Endometrial microvascular endothelial cells (primary cell): Measurements from ENCODE around the gene S100A2. TPM values are rescaled to one million over a fixed set of nuclear protein-coding genes. Genes with fewer than 3 reads are reported as not detected.
"Not testable (repeated sequence)": the region's sequence is repeated elsewhere in the genome, so short reads cannot be mapped to it uniquely, and the experiment has no call there.

ENCODE experiments used
- in situ Hi-C: cut with HindIII; loops from 2 replicates; pipeline ENCODE4 v1.10.0; 2017; ENCODE audit warnings: low sequenced_read_pairs, low pct_unique_long_range_greater_than_20kb; ENCODE audit errors: inconsistent ontology term
- total RNA-seq: library from RNA; depleted of rRNA; stranded (reverse); fragments of >200 nt; gene quantifications from one replicate; pipeline ENCODE4 v1.2.3, GENCODE V29; 2015; ENCODE audit errors: inconsistent ontology term

Gene S100A2
- total RNA-seq, 1 donor from 2014 or later, result 3.5 TPM

DNA sequence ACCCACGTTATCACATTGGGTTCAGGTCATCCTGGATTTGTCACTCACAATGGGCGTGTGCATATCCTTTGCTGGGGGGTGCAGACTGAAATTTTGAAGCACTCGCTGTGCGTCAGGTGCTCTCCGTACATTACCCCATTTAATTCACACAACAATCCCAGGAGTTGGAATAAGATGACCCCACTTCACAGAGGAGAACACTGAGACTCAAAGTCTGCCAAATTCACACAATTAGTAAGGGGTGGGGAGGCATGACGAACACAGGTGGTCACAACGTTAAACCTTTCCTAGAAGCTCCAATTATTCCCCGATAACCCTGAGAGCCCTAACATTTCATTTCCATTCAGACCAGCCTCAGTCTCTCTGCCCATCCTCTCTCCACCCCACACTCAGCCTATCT lies 3.8 kb upstream of the S100A2 start:
- in situ Hi-C loops, result no loop called here

DNA sequence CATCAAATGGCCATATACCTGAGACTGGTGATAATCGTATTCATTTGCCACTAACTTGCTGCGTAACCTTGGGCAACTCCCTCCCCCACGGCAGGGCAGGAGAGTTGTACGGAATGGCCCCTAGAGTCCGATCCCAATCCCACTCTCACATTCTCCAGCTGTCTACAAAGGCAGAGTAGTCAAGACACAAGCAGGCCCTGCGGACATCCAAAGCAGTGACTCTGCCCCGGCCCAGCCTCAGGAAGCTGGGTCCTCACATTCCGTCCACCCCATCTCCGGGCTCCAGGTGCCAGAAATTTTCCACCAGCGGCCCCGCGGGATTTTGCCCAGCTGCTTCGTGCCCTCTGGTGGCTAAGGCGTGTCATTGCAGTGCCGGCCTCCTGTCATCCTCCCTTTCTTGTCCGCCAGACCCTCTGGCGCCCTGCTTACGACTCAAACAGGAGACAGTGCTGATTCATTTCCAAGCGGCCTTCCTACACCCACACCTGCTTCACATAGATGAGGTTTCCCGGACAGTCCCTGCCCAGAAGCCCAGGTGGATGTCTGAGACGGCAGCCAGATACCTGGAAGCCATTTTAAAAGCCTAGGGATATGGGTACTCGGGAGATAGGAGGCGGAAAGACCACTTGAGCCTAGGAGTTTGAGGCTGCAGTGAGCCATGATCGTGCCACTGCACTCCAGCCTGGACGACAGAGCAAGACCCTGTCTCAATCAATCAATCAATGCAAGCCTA lies 2.9 kb upstream of the S100A2 start:
- in situ Hi-C loops, result no loop called here

DNA sequence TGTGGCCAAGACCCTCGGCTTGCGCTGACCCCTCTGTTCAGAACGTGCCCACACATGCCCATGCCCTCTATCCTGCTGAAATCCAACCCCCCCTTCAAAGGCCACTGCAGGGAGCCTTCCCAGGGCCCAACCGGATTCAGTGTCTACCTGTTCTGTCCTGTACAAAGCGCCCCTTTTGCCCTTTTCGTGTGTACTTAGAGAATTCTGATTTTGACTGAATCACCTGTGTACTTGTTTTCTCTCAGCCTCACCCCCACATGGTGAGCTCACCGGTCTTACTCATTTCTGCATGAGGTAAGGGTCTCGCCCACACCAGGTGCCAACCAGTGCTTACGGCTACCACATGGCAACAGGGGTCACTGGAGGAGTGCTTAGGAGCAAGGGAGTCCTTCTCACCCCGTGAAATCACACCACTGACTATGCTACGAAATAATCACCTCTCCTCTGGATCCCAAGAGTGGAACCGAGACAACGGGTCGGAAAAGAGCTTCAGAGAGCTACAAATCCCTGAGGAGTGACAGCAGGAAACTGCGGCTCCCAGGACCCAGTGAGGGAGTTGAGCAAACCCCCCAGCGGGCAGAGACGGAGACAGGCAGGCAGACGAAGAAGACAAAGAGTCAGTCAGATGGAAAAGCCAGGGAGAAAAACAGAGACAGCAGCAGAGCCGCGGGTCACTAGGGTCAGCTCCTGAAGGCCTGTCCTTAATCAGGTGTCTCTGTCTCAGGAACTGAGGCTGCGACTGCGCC lies 2.1 kb upstream of the S100A2 start:
- in situ Hi-C loops, result no loop called here

DNA sequence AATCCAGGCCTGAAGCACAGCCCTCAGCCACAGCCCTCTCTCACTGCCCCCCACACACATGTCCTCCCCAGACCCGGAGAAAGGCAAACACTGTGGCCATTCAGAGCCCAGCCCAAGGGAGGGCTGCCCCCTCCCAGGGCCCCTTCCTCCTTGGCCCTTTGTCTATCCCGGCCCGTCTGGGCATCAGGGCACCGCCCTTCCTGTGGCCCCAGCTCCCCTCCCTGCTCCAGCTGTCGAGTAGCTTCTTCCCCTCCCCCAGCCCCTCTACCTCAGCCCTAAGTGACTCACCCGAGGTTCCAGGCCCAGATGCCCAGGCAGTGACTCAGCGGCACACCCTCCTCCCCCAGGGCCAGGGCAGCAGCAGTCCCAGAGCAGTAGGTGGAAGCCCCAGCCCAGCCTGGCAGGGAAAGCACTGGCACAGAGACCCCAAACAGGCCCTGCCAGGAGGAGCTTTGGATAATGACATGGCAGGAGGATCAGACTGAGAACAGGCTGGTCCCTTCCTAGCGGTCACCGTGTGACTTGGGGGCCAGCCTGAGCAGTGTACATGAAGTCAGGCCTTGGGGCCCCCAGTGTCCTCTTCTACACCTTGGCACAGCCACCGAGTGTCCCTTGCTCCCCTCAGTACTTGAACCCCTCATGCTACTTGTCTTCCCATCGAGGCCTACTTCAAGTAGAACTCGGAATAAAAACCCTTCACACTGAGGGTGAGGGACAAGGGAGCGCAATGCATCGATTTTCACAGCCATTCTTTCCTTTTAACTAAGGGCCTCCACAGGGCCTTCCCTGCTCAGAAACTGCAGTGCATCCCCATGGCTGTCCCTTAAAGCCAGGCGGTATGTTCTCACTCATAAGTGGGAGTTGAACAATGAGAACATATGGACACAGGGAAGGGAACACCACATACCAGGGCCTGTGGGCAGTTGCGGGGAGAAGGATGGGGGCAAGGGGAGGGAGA lies 1.0 kb upstream of the S100A2 start:
- in situ Hi-C loops, result no loop called here

DNA sequence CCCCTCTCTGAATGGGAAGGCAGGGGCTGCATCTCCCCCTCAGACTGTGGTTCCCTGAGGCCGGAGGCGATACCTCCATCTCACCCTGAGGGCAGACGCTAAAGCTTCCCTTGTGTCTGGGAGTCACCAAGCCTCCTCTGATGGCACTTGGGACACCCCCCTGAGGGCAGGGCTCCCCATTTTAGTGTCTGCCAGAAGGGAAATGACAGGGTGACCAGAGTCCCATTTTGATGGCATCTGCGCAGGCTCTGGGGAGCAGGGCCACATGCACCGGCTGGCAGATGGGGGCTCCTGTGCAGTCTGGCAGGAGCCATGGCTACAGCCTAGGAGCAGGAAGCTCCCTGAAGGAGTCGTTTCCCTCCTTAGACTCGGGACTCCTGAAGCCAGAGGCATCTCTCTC lies 1.7 kb downstream of the S100A2 start:
- in situ Hi-C loops, result no loop called here

DNA sequence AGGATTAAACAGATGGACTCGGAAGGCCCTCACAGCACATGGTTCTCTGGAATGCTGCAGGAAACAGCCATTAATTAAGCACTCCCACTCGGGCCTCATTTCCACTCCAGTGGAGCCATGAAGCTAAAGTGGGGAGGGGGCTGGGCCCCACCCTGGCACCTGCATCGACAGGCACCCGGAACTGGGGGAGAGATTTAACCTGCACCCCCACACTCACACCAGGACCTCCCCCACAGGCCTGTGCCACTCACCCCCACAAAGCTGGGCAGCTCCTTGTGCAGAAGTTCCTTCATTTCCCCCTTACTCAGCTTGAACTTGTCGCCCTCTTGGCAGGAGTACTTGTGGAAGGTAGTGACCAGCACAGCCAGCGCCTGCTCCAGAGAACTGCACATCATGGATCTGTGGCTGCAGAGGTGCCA lies 2.2 kb downstream of the S100A2 start:
- in situ Hi-C loops, result no loop called here

DNA sequence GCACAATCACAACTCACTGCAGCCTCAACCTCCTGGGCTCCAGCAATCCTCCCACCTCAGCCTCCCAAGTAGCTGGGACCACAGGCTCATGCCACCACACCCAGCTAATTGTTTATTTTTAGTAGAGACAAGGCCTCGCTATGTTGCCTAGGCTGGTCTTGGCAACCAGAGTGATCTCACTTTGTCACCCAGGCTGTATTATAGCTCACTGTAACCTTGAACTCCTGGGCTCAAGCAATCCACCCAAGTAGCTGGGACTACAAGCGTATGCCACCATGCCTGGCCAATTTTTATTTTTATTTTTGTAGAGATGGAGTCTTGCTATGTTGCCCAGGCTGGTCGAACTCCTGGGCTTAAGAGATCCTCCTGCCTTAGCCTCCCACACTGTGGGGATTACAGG lies 3.6 kb downstream of the S100A2 start:
- in situ Hi-C loops, result not testable (repeated sequence)

DNA sequence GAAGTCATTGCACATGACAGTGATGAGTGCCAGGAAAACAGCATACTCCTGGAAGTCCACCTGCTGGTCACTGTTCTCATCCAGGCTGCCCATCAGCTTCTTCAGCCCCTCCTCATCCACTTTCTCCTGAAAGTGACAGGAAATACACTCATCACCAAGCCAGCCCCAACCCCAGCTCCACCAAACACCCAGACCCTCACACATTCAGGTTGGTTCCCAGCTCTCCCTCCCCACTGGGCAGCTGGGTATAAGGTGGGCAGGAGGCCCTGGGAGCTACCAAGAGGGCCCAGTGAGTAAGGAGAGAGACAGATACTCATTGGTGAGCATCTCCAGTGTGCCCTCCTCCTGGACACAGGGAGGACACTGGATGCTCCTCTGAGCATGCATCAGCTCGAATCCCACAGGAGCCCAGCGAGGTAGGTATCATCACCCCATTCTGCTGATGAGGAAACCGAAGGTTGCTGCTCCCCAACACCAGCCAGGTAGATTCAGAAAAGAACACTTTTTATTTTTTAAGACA lies 4.1 kb downstream of the S100A2 start:
- in situ Hi-C loops, result no loop called here

DNA sequence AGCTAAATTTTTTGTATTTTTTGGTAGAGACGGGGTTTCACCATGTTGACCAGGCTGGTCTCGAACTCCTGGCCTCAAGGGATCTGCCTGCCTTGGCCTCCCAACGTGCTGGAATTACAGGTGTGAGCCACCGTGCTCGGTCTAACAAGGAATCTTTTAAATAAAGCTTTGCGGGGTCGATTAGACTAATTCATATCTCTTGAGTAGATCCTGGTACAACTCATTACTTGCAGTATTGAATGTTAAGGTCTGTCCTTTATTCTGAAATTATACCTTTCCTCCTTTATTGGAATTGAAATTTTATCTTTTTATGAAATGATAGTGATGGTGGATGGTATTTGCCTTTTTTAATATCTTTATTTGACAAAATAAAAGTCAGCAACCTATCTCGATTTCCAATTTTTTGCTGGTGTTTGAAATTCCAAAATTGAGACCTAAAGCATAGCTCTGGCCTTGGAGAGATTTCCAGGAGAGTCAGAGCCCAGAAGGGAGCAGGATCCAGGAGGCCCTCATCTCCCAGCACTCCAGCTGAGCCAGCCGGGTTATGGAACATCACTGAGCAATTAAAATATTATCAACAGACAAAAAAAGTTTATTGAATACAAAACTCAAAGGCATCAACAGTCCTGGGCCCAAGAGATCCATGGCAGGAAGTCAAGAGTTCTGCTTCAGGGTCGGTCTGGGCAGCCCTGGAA lies 4.7 kb downstream of the S100A2 start:
- in situ Hi-C loops, result no loop called here

DNA sequence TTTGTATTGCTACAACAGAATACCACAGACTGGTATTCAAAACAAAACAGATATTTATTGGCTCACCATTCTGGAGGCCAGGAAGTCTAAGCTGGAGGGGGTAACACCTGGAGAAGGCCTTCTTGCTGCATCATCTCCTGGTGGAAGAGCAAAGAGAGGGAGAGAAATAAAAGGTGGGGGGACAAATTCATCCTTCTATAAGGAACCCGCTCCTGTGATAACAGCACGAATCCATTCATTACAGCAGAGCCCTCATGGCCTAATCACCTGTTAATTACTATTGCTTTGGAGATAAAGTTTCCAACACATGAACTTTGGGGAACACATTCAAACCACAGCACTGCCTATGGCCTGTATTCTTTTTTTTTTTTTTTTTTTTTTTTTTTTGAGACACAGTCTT lies 5.4 kb downstream of the S100A2 start:
- in situ Hi-C loops, result no loop called here

DNA sequence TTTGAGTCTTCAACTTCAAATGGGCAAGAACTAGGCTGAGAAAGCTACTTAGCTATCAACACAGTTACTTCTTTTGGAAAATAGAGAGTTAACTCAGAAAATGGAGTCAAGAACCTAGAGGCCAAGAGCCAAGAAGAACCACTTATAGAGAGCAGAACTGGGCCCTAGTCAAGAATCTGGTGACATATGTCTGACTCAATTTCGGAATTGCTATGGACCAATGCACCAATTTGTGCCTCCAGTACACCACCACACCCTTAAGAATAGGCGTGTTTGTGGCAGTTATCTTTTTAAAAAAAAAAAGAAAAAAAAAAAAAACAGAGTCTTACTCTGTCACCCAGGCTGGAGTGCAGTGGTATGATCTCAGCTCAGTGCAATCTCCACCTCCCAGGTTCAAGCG lies 7.8 kb downstream of the S100A2 start:
- in situ Hi-C loops, result no loop called here

DNA sequence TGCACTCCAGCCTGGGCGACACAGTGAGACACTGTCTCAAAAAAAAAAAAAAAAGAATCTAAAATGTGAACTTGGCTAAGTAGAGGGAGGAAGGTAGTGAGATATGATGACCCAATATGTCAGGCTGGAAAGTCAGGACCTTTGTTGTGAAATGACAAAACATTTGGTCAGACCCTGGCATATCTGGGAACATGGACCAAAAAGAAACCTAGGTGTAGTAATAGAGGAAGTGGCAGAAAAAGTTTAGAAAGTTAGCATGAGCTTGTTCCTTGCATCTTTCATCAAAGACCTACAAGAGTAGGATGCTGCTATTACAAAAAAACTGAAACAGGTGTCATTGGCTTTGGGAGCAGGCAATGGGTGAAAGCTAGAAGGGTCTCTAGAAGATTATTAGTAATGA lies 9.3 kb downstream of the S100A2 start:
- in situ Hi-C loops, result no loop called here

DNA sequence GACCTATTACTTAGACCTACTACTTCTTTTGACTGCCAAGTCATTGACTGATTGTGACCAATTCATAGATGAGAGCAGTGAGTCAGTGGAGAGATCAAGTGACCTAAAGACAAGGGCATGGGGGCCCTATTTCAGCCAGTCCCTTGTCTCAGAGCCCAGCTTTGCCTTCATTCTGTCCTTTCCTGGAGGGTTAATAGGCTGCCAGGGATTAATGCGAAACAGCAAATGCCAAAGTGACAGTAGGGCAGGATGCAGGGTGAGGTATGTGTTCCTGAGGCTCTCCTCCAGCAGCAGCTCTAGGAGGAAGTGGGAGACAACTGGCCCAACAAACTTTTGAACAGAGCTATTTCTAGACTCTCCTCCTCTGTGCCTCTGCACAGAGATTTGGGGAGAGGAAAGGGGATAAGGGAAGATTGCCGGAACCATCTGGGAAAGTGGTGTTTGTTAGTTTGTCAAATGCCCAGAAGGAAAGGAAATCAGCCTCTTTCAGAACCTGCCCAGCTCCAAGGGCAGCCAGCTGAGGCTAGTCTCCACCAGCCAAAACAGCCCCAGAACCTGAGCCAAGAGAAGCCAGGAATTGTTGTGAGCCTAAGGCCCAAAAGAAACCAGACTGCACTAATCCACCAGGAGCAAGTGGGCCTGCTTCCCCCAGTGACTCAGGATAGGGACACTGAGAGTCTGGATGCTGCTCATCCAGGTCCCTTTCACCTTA lies 11.7 kb downstream of the S100A2 start:
- in situ Hi-C loops, result no loop called here

DNA sequence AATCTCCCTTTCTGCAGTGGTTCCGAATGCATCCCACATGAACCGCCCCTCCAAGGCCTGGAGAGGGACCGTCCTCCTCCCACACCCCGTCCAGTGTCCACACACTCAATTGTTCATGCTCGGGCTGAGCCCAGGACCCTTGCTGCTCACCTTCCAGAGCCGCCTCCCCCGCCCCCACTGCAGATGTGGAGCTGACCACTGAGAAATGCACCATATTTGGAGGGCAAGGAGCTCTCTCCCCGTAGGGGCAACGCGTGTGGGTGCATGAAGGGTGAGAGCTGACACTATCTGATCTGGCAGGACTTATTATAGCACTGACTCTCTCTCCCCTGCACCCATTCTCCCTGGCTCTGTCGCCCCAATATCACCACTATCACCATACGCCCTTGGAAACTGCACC lies 12.5 kb downstream of the S100A2 start:
- in situ Hi-C loops, result no loop called here

DNA sequence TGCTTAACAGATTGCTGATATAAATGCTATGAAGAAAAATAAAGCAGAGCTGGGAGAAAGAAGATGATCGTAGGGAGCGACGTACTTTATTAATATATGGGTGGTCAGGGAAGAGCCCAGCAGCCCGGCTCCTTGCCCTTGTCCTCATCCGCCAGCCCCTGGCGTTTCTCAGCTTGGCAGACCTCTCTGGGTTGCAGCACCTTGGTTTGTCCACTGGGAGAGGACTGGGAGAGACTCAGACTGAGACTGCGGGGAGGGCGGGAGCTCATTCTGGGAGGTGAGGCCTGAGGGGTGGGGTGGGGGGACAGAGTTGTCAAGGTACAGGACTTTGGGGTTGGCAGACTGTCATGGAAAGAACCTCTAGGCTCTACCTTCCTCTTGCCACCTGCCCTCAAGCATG lies 13.3 kb downstream of the S100A2 start:
- in situ Hi-C loops, result no loop called here

DNA sequence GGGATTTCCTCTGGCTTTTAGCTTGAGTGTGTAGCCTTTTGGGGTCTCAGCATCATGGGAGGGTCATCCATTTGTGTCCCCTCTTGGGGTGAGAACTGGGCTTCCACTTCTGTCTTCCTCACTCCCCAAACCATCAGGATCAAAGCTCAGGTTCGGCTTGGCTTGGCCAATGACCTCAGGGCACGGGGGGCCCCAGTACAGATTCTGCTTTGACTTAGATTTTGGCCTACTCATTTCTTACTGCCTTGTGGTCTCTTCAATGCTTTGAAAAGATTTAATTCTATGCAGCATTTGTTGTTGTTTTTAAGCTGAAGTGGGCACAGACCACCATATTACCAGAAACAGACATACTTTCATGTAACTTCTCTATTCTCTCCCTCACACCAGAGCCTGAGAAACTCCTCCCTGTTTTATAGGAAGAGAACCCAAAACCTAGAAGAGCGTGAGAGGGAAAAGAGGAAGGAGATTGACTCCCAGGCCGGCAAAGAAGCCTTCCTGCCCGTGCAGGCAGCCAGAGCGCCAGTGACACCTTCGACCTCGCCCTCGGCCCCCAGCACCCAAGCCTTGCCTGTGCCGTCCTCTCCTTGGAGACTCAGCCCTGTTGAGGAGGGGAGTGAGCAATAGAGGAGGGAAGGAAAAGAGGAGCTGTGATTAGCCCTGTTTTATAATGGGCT lies 14.7 kb downstream of the S100A2 start:
- in situ Hi-C loops, result no loop called here

DNA sequence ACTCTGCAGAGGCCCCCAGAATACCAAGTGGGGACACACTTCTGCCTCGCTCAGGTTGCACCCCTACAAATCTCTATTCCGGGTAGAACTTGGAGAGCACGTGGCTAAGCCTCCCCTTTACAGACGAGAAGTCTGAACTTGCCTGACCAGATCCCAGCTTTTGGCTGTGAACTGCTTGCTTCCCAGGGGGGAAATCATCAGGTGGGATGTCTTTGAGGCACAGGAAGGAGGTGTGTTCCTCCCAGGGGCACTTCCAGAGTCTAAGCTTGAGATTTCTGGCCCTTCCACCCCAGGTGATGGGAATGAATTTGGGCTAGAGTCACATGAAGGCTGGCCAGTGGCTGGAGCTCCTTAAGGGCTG lies 15.3 kb downstream of the S100A2 start:
- in situ Hi-C loops, result no loop called here
